Measurements from ENCODE around the gene SLC35D2.
A peak's percentile ranks its signal among the peaks of the same experiment; 100 is the strongest.

Gene SLC35D2

GRCh38 chr9:96342571-96343245 is 40.8 kb downstream of the SLC35D2 start:
- H3K4me3 ChIP-seq (ENCODE audit: control insufficient read depth, low read depth, low read length), result no peak overlapping the region
- no peak for TF ChIP-seq CTCF (conservative IDR thresholded peaks at IDR 0.05; ENCODE audit: control insufficient read depth, insufficient read depth, low read depth, low read length)
- DNase-seq (ENCODE audit: low read depth), result no peak

GRCh38 chr9:96340707-96341106 is 42.8 kb downstream of the SLC35D2 start:
- no peak for TF ChIP-seq CTCF (conservative IDR thresholded peaks at IDR 0.05; ENCODE audit: control insufficient read depth, insufficient read depth, low read depth, low read length)
- no peak for DNase-seq (ENCODE audit: low read depth)

GRCh38 chr9:96338299-96338698 is 45.2 kb downstream of the SLC35D2 start:
- no peak overlapping the region for H3K4me3 ChIP-seq (ENCODE audit: control insufficient read depth, low read depth, low read length)
- no peak for DNase-seq (ENCODE audit: low read depth)
- no peak for TF ChIP-seq CTCF (conservative IDR thresholded peaks at IDR 0.05; ENCODE audit: control insufficient read depth, insufficient read depth, low read depth, low read length)

More at GRCh38 chr9:96340707-96341106, 42.8 kb downstream of the SLC35D2 start:
- no peak overlapping the region for H3K4me3 ChIP-seq (ENCODE audit: control insufficient read depth, low read depth, low read length)

GRCh38 chr9:96333958-96334357 is 49.6 kb downstream of the SLC35D2 start:
- H3K4me3 ChIP-seq (ENCODE audit: control insufficient read depth, low read depth, low read length), result no peak overlapping the region
- TF ChIP-seq CTCF (conservative IDR thresholded peaks at IDR 0.05; ENCODE audit: control insufficient read depth, insufficient read depth, low read depth, low read length), result no peak
- no peak for DNase-seq (ENCODE audit: low read depth)

- no peak for TF ChIP-seq CTCF (conservative IDR thresholded peaks at IDR 0.05; ENCODE audit: control insufficient read depth, insufficient read depth, low read depth, low read length)
- peak; percentile 7 for DNase-seq (ENCODE audit: low read depth)
- H3K4me3 ChIP-seq (ENCODE audit: control insufficient read depth, low read depth, low read length), result no peak overlapping the region
These were observed 52.1 kb downstream of the SLC35D2 start for GRCh38 chr9:96331236-96331947.

- H3K4me3 ChIP-seq (ENCODE audit: control insufficient read depth, low read depth, low read length), result no peak overlapping the region
- DNase-seq (ENCODE audit: low read depth), result peak; percentile 68
- peak; percentile 73 for TF ChIP-seq CTCF (conservative IDR thresholded peaks at IDR 0.05; ENCODE audit: control insufficient read depth, insufficient read depth, low read depth, low read length)
These were observed 55.7 kb downstream of the SLC35D2 start for GRCh38 chr9:96327694-96328352.
